Measurements from ENCODE around the gene WFDC12.
"Not testable (repeated sequence)": the region's sequence is repeated elsewhere in the genome, so short reads cannot be mapped to it uniquely, and the experiment has no call there.

WFDC12 gene

GRCh38 chr20:45124365-45124764 is at the start of gene WFDC12:
Gene WFDC12 (minus strand): TSS chr20:45124465. CDS start chr20:45124447, 18 bp downstream.
- Histone ChIP-seq H3K4me1 (ENCODE audit: control insufficient read depth in 1 of 2, insufficient read depth in 2 of 2, low read length in 2 of 2) (no peaks in the 10 kb centered on the region), H3K9me3 (ENCODE audit: control insufficient read depth in 1 of 2, low read length in 2 of 2) (no peaks in the 10 kb centered on the region), H3K36me3 (ENCODE audit: control insufficient read depth in 1 of 2, insufficient read depth in 2 of 2, low read length in 2 of 2) (no peaks in the 10 kb centered on the region), H3K27me3 (ENCODE audit: control insufficient read depth in 1 of 2, insufficient read depth in 2 of 2, low read length in 2 of 2) (peaks cover 5 to 7% of the 10 kb centered on the region in 2 donors), H3K27ac (ENCODE audit: low read depth, low read length) (no peak within 1 kb of the TSS), H3K4me3 (ENCODE audit: low read depth in 1 of 2, low read length in 2 of 2) (no peak within 1 kb of the TSS), H3K9ac (ENCODE audit: low read depth in 1 of 2, low read length in 2 of 2) (no peak within 1 kb of the TSS)

- Histone ChIP-seq H3K4me3 (ENCODE audit: low read depth in 1 of 2, low read length in 2 of 2) (no peak overlapping the region), H3K27ac (ENCODE audit: low read depth, low read length) (no peak overlapping the region)
Observed at GRCh38 chr20:45173522-45173921, 49.3 kb upstream of the WFDC12 start.

GRCh38 chr20:45164906-45165305 is 40.6 kb upstream of the WFDC12 start:
- Histone ChIP-seq H3K27ac (ENCODE audit: low read depth, low read length) (no peak overlapping the region), H3K4me1 (ENCODE audit: control insufficient read depth in 1 of 2, insufficient read depth in 2 of 2, low read length in 2 of 2) (no peaks in the 10 kb centered on the region)

More at GRCh38 chr20:45173522-45173921, 49.3 kb upstream of the WFDC12 start:
- Histone ChIP-seq H3K36me3 (ENCODE audit: control insufficient read depth in 1 of 2, insufficient read depth in 2 of 2, low read length in 2 of 2) (no peaks in the 10 kb centered on the region), H3K4me1 (ENCODE audit: control insufficient read depth in 1 of 2, insufficient read depth in 2 of 2, low read length in 2 of 2) (peaks cover 8 to 10% of the 10 kb centered on the region in 2 donors), H3K27me3 (ENCODE audit: control insufficient read depth in 1 of 2, insufficient read depth in 2 of 2, low read length in 2 of 2) (peaks cover 0 to 4% of the 10 kb centered on the region in 2 donors), H3K9me3 (ENCODE audit: control insufficient read depth in 1 of 2, low read length in 2 of 2) (no peaks in the 10 kb centered on the region), H3K9ac (ENCODE audit: low read depth in 1 of 2, low read length in 2 of 2) (no peak overlapping the region)

DNA sequence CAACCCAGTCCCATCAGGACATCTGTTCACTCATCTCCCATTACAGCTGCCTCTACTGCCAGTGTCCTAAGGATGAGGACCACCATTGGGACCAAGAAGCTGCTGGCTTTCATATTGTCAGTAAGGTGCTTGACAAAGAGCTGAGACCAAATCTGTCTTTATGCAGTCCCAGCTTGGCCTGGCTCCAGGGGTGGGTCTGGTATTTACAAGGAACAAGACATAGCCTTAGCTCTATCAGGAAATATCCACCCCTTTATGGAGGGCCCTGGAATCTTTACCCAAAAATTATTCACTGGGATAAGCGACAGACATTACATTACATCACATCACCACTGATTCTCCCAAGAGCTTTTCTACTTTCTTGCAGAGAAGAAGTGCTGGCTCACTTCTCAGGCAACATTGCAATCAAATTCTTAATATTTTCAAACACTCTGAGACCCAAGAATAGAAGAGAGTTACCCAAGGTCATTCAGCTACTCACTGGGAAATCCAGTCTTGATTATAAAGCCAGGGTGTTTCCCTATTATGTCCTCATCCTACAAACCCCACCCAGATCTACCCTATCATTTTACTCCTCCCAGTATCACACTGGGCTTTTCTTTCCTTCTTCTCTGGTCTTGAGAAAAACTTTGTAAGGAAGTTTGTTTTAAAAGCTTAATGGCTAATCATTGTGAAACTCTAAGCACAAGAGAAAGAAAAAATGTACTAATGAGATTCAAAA is 39.0 kb upstream of the WFDC12 start:
- Histone ChIP-seq H3K36me3 (ENCODE audit: control insufficient read depth in 1 of 2, insufficient read depth in 2 of 2, low read length in 2 of 2) (no peaks in the 10 kb centered on the region), H3K4me3 (ENCODE audit: low read depth in 1 of 2, low read length in 2 of 2) (no peak overlapping the region), H3K9ac (ENCODE audit: low read depth in 1 of 2, low read length in 2 of 2) (no peak overlapping the region), H3K27me3 (ENCODE audit: control insufficient read depth in 1 of 2, insufficient read depth in 2 of 2, low read length in 2 of 2) (no peaks in the 10 kb centered on the region), H3K9me3 (ENCODE audit: control insufficient read depth in 1 of 2, low read length in 2 of 2) (peaks cover 9 to 10% of the 10 kb centered on the region in 2 donors), H3K27ac (ENCODE audit: low read depth, low read length) (no peak overlapping the region), H3K4me1 (ENCODE audit: control insufficient read depth in 1 of 2, insufficient read depth in 2 of 2, low read length in 2 of 2) (peaks cover 0 to 3% of the 10 kb centered on the region in 2 donors)

More at GRCh38 chr20:45164906-45165305, 40.6 kb upstream of the WFDC12 start:
- H3K27me3 ChIP-seq (ENCODE audit: control insufficient read depth in 1 of 2, insufficient read depth in 2 of 2, low read length in 2 of 2) = no peaks in the 10 kb centered on the region
- H3K4me3 ChIP-seq (ENCODE audit: low read depth in 1 of 2, low read length in 2 of 2) = no peak overlapping the region
- H3K9me3 ChIP-seq (ENCODE audit: control insufficient read depth in 1 of 2, low read length in 2 of 2) = no peaks in the 10 kb centered on the region
- no peak overlapping the region for H3K9ac ChIP-seq (ENCODE audit: low read depth in 1 of 2, low read length in 2 of 2)
- H3K36me3 ChIP-seq (ENCODE audit: control insufficient read depth in 1 of 2, insufficient read depth in 2 of 2, low read length in 2 of 2) = no peaks in the 10 kb centered on the region

- Histone ChIP-seq H3K27ac (ENCODE audit: low read depth, low read length) (no peak overlapping the region), H3K4me1 (ENCODE audit: control insufficient read depth in 1 of 2, insufficient read depth in 2 of 2, low read length in 2 of 2) (peaks cover 0 to 9% of the 10 kb centered on the region in 2 donors), H3K9me3 (ENCODE audit: control insufficient read depth in 1 of 2, low read length in 2 of 2) (peaks cover 13 to 15% of the 10 kb centered on the region in 2 donors), H3K27me3 (ENCODE audit: control insufficient read depth in 1 of 2, insufficient read depth in 2 of 2, low read length in 2 of 2) (no peaks in the 10 kb centered on the region), H3K4me3 (ENCODE audit: low read depth in 1 of 2, low read length in 2 of 2) (no peak overlapping the region), H3K9ac (ENCODE audit: low read depth in 1 of 2, low read length in 2 of 2) (no peak overlapping the region), H3K36me3 (ENCODE audit: control insufficient read depth in 1 of 2, insufficient read depth in 2 of 2, low read length in 2 of 2) (no peaks in the 10 kb centered on the region)
Observed at GRCh38 chr20:45157962-45158361, 33.7 kb upstream of the WFDC12 start.

DNA sequence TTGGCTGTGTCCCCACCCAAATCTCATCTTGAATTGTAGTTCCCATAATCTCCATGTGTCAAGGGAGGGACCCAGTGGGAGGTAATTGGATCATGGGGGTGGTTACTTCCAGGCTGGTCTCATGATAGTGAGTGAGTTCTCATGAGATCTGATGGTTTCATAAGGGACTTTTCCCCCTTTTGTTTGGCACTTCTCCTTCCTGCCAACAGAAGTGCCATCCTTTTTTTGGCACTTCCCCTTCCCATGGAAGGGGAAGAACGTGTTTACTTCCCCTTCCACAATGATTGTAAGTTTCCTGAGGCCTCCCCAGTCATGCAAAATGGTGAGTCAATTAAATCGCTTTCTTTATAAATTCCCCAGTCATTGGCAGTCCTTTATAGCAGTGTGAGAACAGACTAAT is 32.4 kb upstream of the WFDC12 start:
- H3K27ac ChIP-seq (ENCODE audit: low read depth, low read length) = no peak overlapping the region
- H3K4me3 ChIP-seq (ENCODE audit: low read depth in 1 of 2, low read length in 2 of 2) = no peak overlapping the region
- peaks cover 13 to 15% of the 10 kb centered on the region in 2 donors for H3K9me3 ChIP-seq (ENCODE audit: control insufficient read depth in 1 of 2, low read length in 2 of 2)
- H3K9ac ChIP-seq (ENCODE audit: low read depth in 1 of 2, low read length in 2 of 2) = no peak overlapping the region
- H3K36me3 ChIP-seq (ENCODE audit: control insufficient read depth in 1 of 2, insufficient read depth in 2 of 2, low read length in 2 of 2) = no peaks in the 10 kb centered on the region
- H3K4me1 ChIP-seq (ENCODE audit: control insufficient read depth in 1 of 2, insufficient read depth in 2 of 2, low read length in 2 of 2) = peaks cover 0 to 9% of the 10 kb centered on the region in 2 donors
- no peaks in the 10 kb centered on the region for H3K27me3 ChIP-seq (ENCODE audit: control insufficient read depth in 1 of 2, insufficient read depth in 2 of 2, low read length in 2 of 2)

GRCh38 chr20:45154794-45155193 is 30.5 kb upstream of the WFDC12 start:
- H3K36me3 ChIP-seq (ENCODE audit: control insufficient read depth in 1 of 2, insufficient read depth in 2 of 2, low read length in 2 of 2); H3K9ac ChIP-seq (ENCODE audit: low read depth in 1 of 2, low read length in 2 of 2); H3K4me1 ChIP-seq (ENCODE audit: control insufficient read depth in 1 of 2, insufficient read depth in 2 of 2, low read length in 2 of 2); H3K27me3 ChIP-seq (ENCODE audit: control insufficient read depth in 1 of 2, insufficient read depth in 2 of 2, low read length in 2 of 2); H3K4me3 ChIP-seq (ENCODE audit: low read depth in 1 of 2, low read length in 2 of 2); H3K27ac ChIP-seq (ENCODE audit: low read depth, low read length): not testable (repeated sequence)
- peaks cover 13 to 15% of the 10 kb centered on the region in 2 donors for H3K9me3 ChIP-seq (ENCODE audit: control insufficient read depth in 1 of 2, low read length in 2 of 2)

- Histone ChIP-seq H3K36me3 (ENCODE audit: control insufficient read depth in 1 of 2, insufficient read depth in 2 of 2, low read length in 2 of 2) (no peaks in the 10 kb centered on the region), H3K4me1 (ENCODE audit: control insufficient read depth in 1 of 2, insufficient read depth in 2 of 2, low read length in 2 of 2) (peaks cover 0 to 9% of the 10 kb centered on the region in 2 donors), H3K4me3 (ENCODE audit: low read depth in 1 of 2, low read length in 2 of 2) (no peak overlapping the region), H3K9me3 (ENCODE audit: control insufficient read depth in 1 of 2, low read length in 2 of 2) (peaks cover 7 to 12% of the 10 kb centered on the region in 2 donors), H3K9ac (ENCODE audit: low read depth in 1 of 2, low read length in 2 of 2) (no peak overlapping the region), H3K27ac (ENCODE audit: low read depth, low read length) (no peak overlapping the region), H3K27me3 (ENCODE audit: control insufficient read depth in 1 of 2, insufficient read depth in 2 of 2, low read length in 2 of 2) (peaks cover 3 to 4% of the 10 kb centered on the region in 2 donors)
Observed at GRCh38 chr20:45154183-45154582, 29.9 kb upstream of the WFDC12 start.

- Histone ChIP-seq H3K4me3 (ENCODE audit: low read depth in 1 of 2, low read length in 2 of 2) (no peak overlapping the region), H3K9ac (ENCODE audit: low read depth in 1 of 2, low read length in 2 of 2) (no peak overlapping the region), H3K27me3 (ENCODE audit: control insufficient read depth in 1 of 2, insufficient read depth in 2 of 2, low read length in 2 of 2) (peaks cover 4 to 5% of the 10 kb centered on the region in 2 donors), H3K27ac (ENCODE audit: low read depth, low read length) (no peak overlapping the region), H3K36me3 (ENCODE audit: control insufficient read depth in 1 of 2, insufficient read depth in 2 of 2, low read length in 2 of 2) (no peaks in the 10 kb centered on the region), H3K9me3 (ENCODE audit: control insufficient read depth in 1 of 2, low read length in 2 of 2) (peaks cover 4 to 8% of the 10 kb centered on the region in 2 donors), H3K4me1 (ENCODE audit: control insufficient read depth in 1 of 2, insufficient read depth in 2 of 2, low read length in 2 of 2) (peaks cover 0 to 9% of the 10 kb centered on the region in 2 donors)
Observed at GRCh38 chr20:45153752-45154151, 29.5 kb upstream of the WFDC12 start.

GRCh38 chr20:45153147-45153546 is 28.9 kb upstream of the WFDC12 start:
- no peak overlapping the region for H3K4me3 ChIP-seq (ENCODE audit: low read depth in 1 of 2, low read length in 2 of 2)
- H3K27ac ChIP-seq (ENCODE audit: low read depth, low read length) = no peak overlapping the region
- no peak overlapping the region for H3K9ac ChIP-seq (ENCODE audit: low read depth in 1 of 2, low read length in 2 of 2)

More at GRCh38 chr20:45153147-45153546, 28.9 kb upstream of the WFDC12 start:
- Histone ChIP-seq H3K4me1 (ENCODE audit: control insufficient read depth in 1 of 2, insufficient read depth in 2 of 2, low read length in 2 of 2) (peaks cover 0 to 5% of the 10 kb centered on the region in 2 donors), H3K27me3 (ENCODE audit: control insufficient read depth in 1 of 2, insufficient read depth in 2 of 2, low read length in 2 of 2) (peaks cover 4 to 5% of the 10 kb centered on the region in 2 donors), H3K9me3 (ENCODE audit: control insufficient read depth in 1 of 2, low read length in 2 of 2) (peaks cover 2 to 6% of the 10 kb centered on the region in 2 donors), H3K36me3 (ENCODE audit: control insufficient read depth in 1 of 2, insufficient read depth in 2 of 2, low read length in 2 of 2) (no peaks in the 10 kb centered on the region)

All from duodenal mucosa (tissue), 2 donors.